H9 (cell line): Measurements from ENCODE around the gene SLC10A3. TPM values are rescaled to one million over a fixed set of nuclear protein-coding genes. Genes with fewer than 3 reads are reported as not detected.

ENCODE experiments used
- DNase-seq: peaks from one replicate; pipeline ENCODE4 v3.0.0-alpha.2; 2017
- H2AFZ ChIP-seq: one replicate; pipeline ENCODE4 v1.6.1; 2013; ENCODE audit warnings: mild to moderate bottlenecking, low read length, control low read depth, moderate library complexity
- H2AK5ac ChIP-seq: 2 replicates; pipeline ENCODE4 v1.6.1; 2013; ENCODE audit warnings: low read length, control low read depth, mixed read lengths; ENCODE audit not compliant: insufficient read length
- H2BK120ac ChIP-seq: one replicate; pipeline ENCODE4 v1.6.1; 2013; ENCODE audit warnings: low read depth, mild to moderate bottlenecking, low read length, control low read depth, inconsistent platforms; ENCODE audit not compliant: poor library complexity, severe bottlenecking
- H2BK12ac ChIP-seq: 2 replicates; pipeline ENCODE4 v1.6.1; 2013; ENCODE audit warnings: low read length, control low read depth, mixed read lengths, low read depth; ENCODE audit not compliant: insufficient read length
- H2BK15ac ChIP-seq: 2 replicates; pipeline ENCODE4 v1.6.1; 2013; ENCODE audit warnings: low read depth, low read length, control low read depth
- H2BK20ac ChIP-seq: one replicate; pipeline ENCODE4 v1.6.1; 2013; ENCODE audit warnings: low read depth, mild to moderate bottlenecking, low read length, control low read depth, inconsistent platforms; ENCODE audit not compliant: poor library complexity, severe bottlenecking
- H2BK5ac ChIP-seq: 2 replicates; pipeline ENCODE4 v1.6.1; 2013; ENCODE audit warnings: low read length, control low read depth, mixed read lengths; ENCODE audit not compliant: insufficient read length
- H3K14ac ChIP-seq: 2 replicates; pipeline ENCODE4 v1.6.1; 2013; ENCODE audit warnings: low read length, control low read depth; ENCODE audit not compliant: insufficient read depth
- H3K18ac ChIP-seq: 2 replicates; pipeline ENCODE4 v1.6.1; 2013; ENCODE audit warnings: low read depth, mild to moderate bottlenecking, mixed read lengths, low read length, control low read depth; ENCODE audit not compliant: insufficient read length
- H3K23ac ChIP-seq: 2 replicates; pipeline ENCODE4 v1.6.1; 2013; ENCODE audit warnings: low read length, control low read depth, mixed read lengths, low read depth; ENCODE audit not compliant: insufficient read length
- H3K23me2 ChIP-seq: 2 replicates; pipeline ENCODE4 v1.6.1; 2013; ENCODE audit warnings: low read depth, mild to moderate bottlenecking, mixed read lengths, low read length, control low read depth; ENCODE audit not compliant: insufficient read length, poor library complexity, severe bottlenecking
- H3K27ac ChIP-seq: 2 replicates; pipeline ENCODE4 v1.5.1; 2013; ENCODE audit warnings: low read length, control low read depth, mixed read lengths, low read depth; ENCODE audit not compliant: insufficient read length
- H3K27me3 ChIP-seq: 2 replicates; pipeline ENCODE4 v1.6.1; 2013; ENCODE audit warnings: low read length, control low read depth, inconsistent platforms; ENCODE audit not compliant: insufficient read depth
- H3K4ac ChIP-seq: 2 replicates; pipeline ENCODE4 v1.6.1; 2013; ENCODE audit warnings: low read depth, mild to moderate bottlenecking, control low read depth, inconsistent platforms, low read length, moderate library complexity
- H3K4me1 ChIP-seq: 2 replicates; pipeline ENCODE4 v1.6.1; 2013; ENCODE audit warnings: low read length, control low read depth, inconsistent platforms; ENCODE audit not compliant: insufficient read depth
- H3K4me2 ChIP-seq: 2 replicates; pipeline ENCODE4 v1.6.1; 2013; ENCODE audit warnings: low read length, control low read depth, mixed read lengths; ENCODE audit not compliant: insufficient read length, insufficient read depth
- H3K56ac ChIP-seq: 2 replicates; pipeline ENCODE4 v1.6.1; 2013; ENCODE audit warnings: low read depth, mild to moderate bottlenecking, mixed read lengths, low read length, control low read depth; ENCODE audit not compliant: insufficient read length
- H3K79me1 ChIP-seq: 2 replicates; pipeline ENCODE4 v1.6.1; 2013; ENCODE audit warnings: low read depth, mild to moderate bottlenecking, moderate library complexity, low read length, control low read depth, inconsistent platforms; ENCODE audit not compliant: insufficient read depth, poor library complexity, severe bottlenecking
- H3K79me2 ChIP-seq: 2 replicates; pipeline ENCODE4 v1.6.1; 2013; ENCODE audit warnings: low read length, control low read depth, inconsistent platforms; ENCODE audit not compliant: insufficient read depth
- H3K9ac ChIP-seq: 2 replicates; pipeline ENCODE4 v1.6.1; 2013; ENCODE audit warnings: low read length, control low read depth, mixed read lengths; ENCODE audit not compliant: insufficient read length; ENCODE audit errors: extremely low read depth
- H3K9me3 ChIP-seq: one replicate; pipeline ENCODE4 v1.6.1; 2013; ENCODE audit warnings: low read depth, low read length, inconsistent platforms; ENCODE audit not compliant: control insufficient read depth
- H3T11ph ChIP-seq: one replicate; pipeline ENCODE4 v1.6.1; 2013; ENCODE audit warnings: mild to moderate bottlenecking, low read length, control low read depth, inconsistent platforms
- H4K20me1 ChIP-seq: one replicate; pipeline ENCODE4 v1.6.1; 2013; ENCODE audit not compliant: control insufficient read depth, insufficient read length, insufficient read depth
- H4K5ac ChIP-seq: 2 replicates; pipeline ENCODE4 v1.6.1; 2013; ENCODE audit warnings: low read depth, mild to moderate bottlenecking, mixed read lengths, low read length, control low read depth; ENCODE audit not compliant: insufficient read length
- H4K8ac ChIP-seq: replicated peaks from 2 replicates; pipeline ENCODE4 v1.6.1; 2013; ENCODE audit warnings: low read length, control low read depth, mixed read lengths, low read depth; ENCODE audit not compliant: insufficient read length
- H4K91ac ChIP-seq: 2 replicates; pipeline ENCODE4 v1.6.1; 2013; ENCODE audit warnings: low read depth, mild to moderate bottlenecking, moderate library complexity, mixed read lengths, low read length, control low read depth; ENCODE audit not compliant: insufficient read length
- H3K27ac Mint-ChIP-seq, 3 experiments: 2 replicates in 2 of 3; 3 replicates in 1 of 3; pipeline ENCODE4 v1.8.0; 2020 to 2021; ENCODE audit warnings: mixed read lengths in 3 of 3, mild to moderate bottlenecking in 1 of 3, moderate library complexity in 1 of 3
- H3K27me3 Mint-ChIP-seq: 2 replicates; pipeline ENCODE4 v1.8.0; 2021; ENCODE audit warnings: low read depth, mild to moderate bottlenecking, moderate library complexity, mixed read lengths
- H3K36me3 Mint-ChIP-seq, 3 experiments: 2 replicates in 2 of 3; 3 replicates in 1 of 3; pipeline ENCODE4 v1.8.0; 2020 to 2021; ENCODE audit warnings: low read depth in 3 of 3, mixed read lengths in 3 of 3; ENCODE audit not compliant: insufficient read depth in 1 of 3
- H3K4me1 Mint-ChIP-seq, 2 experiments: 2 replicates each; pipeline ENCODE4 v1.8.0; 2020; ENCODE audit warnings: mixed read lengths in 2 of 2
- H3K4me3 Mint-ChIP-seq, 2 experiments: 2 replicates in 1 of 2; 3 replicates in 1 of 2; pipeline ENCODE4 v1.8.0; 2020 to 2021; ENCODE audit warnings: mild to moderate bottlenecking in 2 of 2, mixed read lengths in 2 of 2, moderate library complexity in 1 of 2
- H3K9me3 Mint-ChIP-seq, 2 experiments: 2 replicates in 1 of 2; 3 replicates in 1 of 2; pipeline ENCODE4 v1.8.0; 2020; ENCODE audit warnings: mild to moderate bottlenecking in 2 of 2, mixed read lengths in 2 of 2, moderate library complexity in 1 of 2
- CTCF ChIP-seq: fragments of 200-600 bp; sonication (generic); conservative IDR thresholded peaks from 3 replicates; pipeline ENCODE4 v1.8.0; 2021; ENCODE audit warnings: antibody characterized with exemption, mild to moderate bottlenecking
- WGBS: extraction: QIAGEN DNeasy Blood & Tissue Kit; methylation state at CpG from one replicate; pipeline ENCODE4 v1.1.7; 2013; ENCODE audit warnings: missing lambda C conversion rate, low lambda C conversion rate, mixed read lengths; ENCODE audit not compliant: insufficient read length; ENCODE audit errors: extremely low coverage; 5-methylcytosine and 5-hydroxymethylcytosine counted together
- total RNA-seq: library from RNA; stranded (reverse); gene quantifications from 2 replicates; pipeline ENCODE4 v1.2.1, GENCODE V29; 2021

SLC10A3 gene
- total RNA-seq, 1 experiment from 2014 or later: 8.8 TPM

DNA sequence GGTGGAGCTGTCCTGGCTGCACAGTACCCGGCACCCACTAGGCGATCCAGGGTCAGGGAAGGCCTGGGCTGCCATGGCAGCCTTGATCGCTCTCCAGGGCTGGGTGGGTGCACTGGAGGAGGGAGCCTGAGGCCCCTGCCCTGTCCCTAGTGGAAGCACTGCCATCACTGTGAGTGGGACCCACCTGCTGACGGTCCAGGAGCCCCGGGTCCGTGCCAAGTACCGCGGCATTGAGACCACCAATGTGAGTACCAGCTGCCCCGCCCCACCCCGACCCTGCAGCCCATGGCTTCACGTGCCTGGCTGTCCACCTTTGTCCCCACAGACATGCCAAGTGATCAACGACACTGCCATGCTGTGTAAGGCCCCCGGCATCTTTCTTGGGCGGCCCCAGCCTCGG lies 23.5 kb downstream of the SLC10A3 start:
- Histone ChIP-seq H2BK20ac (no peak overlapping the region), H3K18ac (no peak overlapping the region), H3K27me3 (no peaks in the 10 kb centered on the region), H3K56ac (no peak overlapping the region), H3K9me3 (peaks cover 29% of the 10 kb centered on the region), H3K14ac (no peak overlapping the region), H4K5ac (no peak overlapping the region), H3K4me1 (no peaks in the 10 kb centered on the region), H2BK5ac (no peak overlapping the region), H2BK12ac (no peak overlapping the region), H4K20me1 (no peaks in the 10 kb centered on the region), H3K27ac (no peak overlapping the region), H3K4ac (no peak overlapping the region), H4K8ac (no peak overlapping the region), H3T11ph (no peak overlapping the region), H3K9ac (no peak overlapping the region), H2BK120ac (no peak overlapping the region), H3K79me2 (no peaks in the 10 kb centered on the region), H3K79me1 (no peaks in the 10 kb centered on the region), H2AK5ac (no peak overlapping the region), H2BK15ac (no peak overlapping the region), H2AFZ (no peak overlapping the region), H3K23ac (no peak overlapping the region), H4K91ac (no peak overlapping the region), H3K23me2 (no peaks in the 10 kb centered on the region), H3K4me2 (no peak overlapping the region)
- H3K4me1 Mint-ChIP-seq: no peaks in the 10 kb centered on the region
- TF ChIP-seq CTCF: no peak
- no peak for DNase-seq
- H3K27me3 Mint-ChIP-seq: no peaks in the 10 kb centered on the region; the same call in 1 of the 2 replicates
- H3K27ac Mint-ChIP-seq: no peak overlapping the region
- H3K9me3 Mint-ChIP-seq: peaks cover 50 to 82% of the 10 kb centered on the region in 2 experiments
- H3K36me3 Mint-ChIP-seq: peaks cover 18 to 53% (median 47%) of the 10 kb centered on the region in 3 experiments
- no CpG with 5 or more reads among the region's 15 CpGs for WGBS
- H3K4me3 Mint-ChIP-seq: no peak overlapping the region
